Panc1 (cell line): Measurements from ENCODE around the gene GLIPR1L2. TPM values are rescaled to one million over a fixed set of nuclear protein-coding genes. Genes with fewer than 3 reads are reported as not detected.

Experiments
- ATAC-seq: fragments of 200-7000 bp; cut with Tn5 transposase; 2 replicates; pipeline ENCODE4 v1.9.1; 2020; ENCODE audit warnings: mild to moderate bottlenecking, moderate library complexity
- BruUV-seq: library from RNA; stranded (reverse); fragments of 400-500 nt; replicated peaks from 2 replicates; lab custom pipeline; 2021; lab: Mats Ljungman, UMichigan
- CTCF ChIA-PET: fragments of 300-600 bp; sonication (Branson Sonifier 250); formaldehyde crosslinking; loops from one replicate; lab custom pipeline; 2022; ENCODE audit warnings: antibody characterized with exemption; lab: Charles Lee
- POLR2A ChIA-PET: fragments of 300-600 bp; sonication (Branson Sonifier 250); formaldehyde crosslinking; loops from one replicate; lab custom pipeline; 2022; ENCODE audit warnings: antibody characterized with exemption; lab: Charles Lee
- DNase-seq: peaks from one replicate; pipeline ENCODE4 v3.0.0-alpha.2; 2010; ENCODE audit warnings: low read depth, low spot score
- H3K27ac ChIP-seq: 2 replicates; pipeline ENCODE4 v1.5.1; 2011; ENCODE audit warnings: mild to moderate bottlenecking, low read length, inconsistent platforms
- H3K27me3 ChIP-seq: fragments of 200-500 bp; sonication (Bioruptor generic); 2 replicates; pipeline ENCODE4 v1.6.0; 2014; ENCODE audit warnings: low read length, inconsistent platforms; ENCODE audit not compliant: control insufficient read depth, insufficient read depth
- H3K36me3 ChIP-seq: fragments of 200-500 bp; sonication (Bioruptor generic); 2 replicates; pipeline ENCODE4 v1.5.1; 2014; ENCODE audit warnings: inconsistent platforms, mild to moderate bottlenecking, low read length, moderate library complexity; ENCODE audit not compliant: control insufficient read depth, insufficient read depth
- H3K4me1 ChIP-seq: 2 replicates; pipeline ENCODE4 v1.5.1; 2011; ENCODE audit warnings: inconsistent platforms, mild to moderate bottlenecking, low read length, moderate library complexity; ENCODE audit not compliant: control insufficient read depth, insufficient read depth
- H3K4me3 ChIP-seq, 2 experiments: 2 replicates each; pipeline ENCODE4 v1.5.1; 2011 to 2012; ENCODE audit warnings: low read depth in 2 of 2, low read length in 2 of 2, mild to moderate bottlenecking in 2 of 2, inconsistent platforms in 1 of 2, moderate library complexity in 1 of 2
- H3K9me3 ChIP-seq: fragments of 200-500 bp; sonication (Bioruptor generic); 2 replicates; pipeline ENCODE4 v1.5.1; 2014; ENCODE audit warnings: low read depth, mild to moderate bottlenecking, inconsistent platforms, low read length, moderate library complexity; ENCODE audit not compliant: control insufficient read depth, insufficient read depth
- CTCF ChIP-seq: fragments of 450-650 bp; IDR thresholded peaks from 2 replicates; pipeline ENCODE4 v1.5.1; 2017; ENCODE audit warnings: mild to moderate bottlenecking
- POLR2AphosphoS5 ChIP-seq: IDR thresholded peaks from 2 replicates; pipeline ENCODE4 v1.6.1; 2012; ENCODE audit warnings: mild to moderate bottlenecking, low read depth, low read length, moderate library complexity
- REST ChIP-seq, 2 experiments: IDR thresholded peaks; 2 replicates each; pipeline ENCODE4 v1.6.1; 2011 to 2012; ENCODE audit warnings: low read depth in 2 of 2, control low read depth in 1 of 2, low read length in 1 of 2, mild to moderate bottlenecking in 1 of 2, moderate library complexity in 1 of 2; ENCODE audit not compliant: insufficient read depth in 1 of 2
- SIN3A ChIP-seq: IDR thresholded peaks from 2 replicates; pipeline ENCODE4 v1.6.1; 2012; ENCODE audit warnings: low read depth, mild to moderate bottlenecking, low read length, moderate library complexity, borderline replicate concordance; ENCODE audit not compliant: insufficient read depth
- TCF7L2 ChIP-seq: IDR thresholded peaks from 2 replicates; pipeline ENCODE4 v1.6.1; 2011; ENCODE audit warnings: mild to moderate bottlenecking, low read depth, low read length, inconsistent platforms
- in situ Hi-C: cut with HindIII; loops from 2 replicates; pipeline ENCODE4 v1.10.0; 2016; ENCODE audit warnings: low sequenced_read_pairs, low pct_unique_long_range_greater_than_20kb
- intact Hi-C: fragments of 100-400 bp; cut with micrococcal nuclease; formaldehyde crosslinking; loops from one replicate; pipeline ENCODE4 v1.10.0; 2022; ENCODE audit not compliant: unreplicated experiment
- total RNA-seq: library from RNA; stranded (reverse); gene quantifications from one replicate; pipeline ENCODE4 v1.2.1, GENCODE V29; 2021; ENCODE audit not compliant: unreplicated experiment

The GLIPR1L2 gene
- total RNA-seq, 1 experiment from 2014 or later, result 0.72 TPM

DNA sequence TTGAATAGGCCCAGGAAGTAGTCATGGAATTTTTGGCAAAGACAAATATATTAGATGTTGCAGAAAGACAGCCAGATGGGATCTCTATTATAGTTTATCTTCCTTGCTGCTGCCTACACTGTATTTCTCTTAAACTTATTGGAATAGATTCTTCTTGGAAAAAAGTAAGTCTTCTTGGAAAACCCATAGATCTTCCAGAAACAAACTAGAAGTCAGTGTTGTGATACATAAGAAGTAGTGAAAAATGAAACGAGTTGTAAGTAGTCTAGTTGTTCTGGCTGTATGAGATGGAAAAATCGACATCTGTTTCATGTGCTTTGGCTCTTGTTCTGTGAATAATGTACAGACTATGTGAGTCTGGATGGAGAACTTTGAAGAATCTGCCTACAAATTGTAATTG, 29.0 kb downstream of the GLIPR1L2 start:
- CTCF ChIA-PET, result no interaction called here
- no TSS peak for BruUV-seq
- in situ Hi-C loops, result no loop called here

DNA sequence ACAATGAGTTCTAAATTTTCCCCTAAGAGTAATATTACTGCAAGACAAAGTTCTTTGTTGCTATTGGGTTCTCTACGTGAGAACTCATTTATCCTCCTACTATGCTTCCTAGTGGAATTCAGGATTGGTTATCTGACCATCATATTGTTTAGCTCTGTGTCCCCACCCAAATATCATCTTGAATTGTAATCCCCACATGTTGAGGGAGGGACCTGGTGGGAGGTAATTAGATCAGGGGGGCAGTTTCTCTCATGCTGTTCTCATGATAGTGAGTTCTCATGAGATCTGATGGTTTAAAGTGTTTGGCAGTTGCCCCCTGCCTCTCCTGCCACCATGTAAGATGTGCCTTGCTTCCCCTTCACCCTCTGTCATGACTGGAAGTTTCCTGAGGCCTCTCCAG, 36.6 kb downstream of the GLIPR1L2 start:
- no peaks in the 10 kb centered on the region for H3K36me3 ChIP-seq
- CTCF ChIA-PET, result no interaction called here
- no peak overlapping the region for H3K4me3 ChIP-seq
- H3K27ac ChIP-seq, result no peak overlapping the region
- DNase-seq (no peak), ATAC-seq (no peak)
- H3K4me1 ChIP-seq, result no peaks in the 10 kb centered on the region
- in situ Hi-C loops (no loop called here), intact Hi-C loops (no loop called here)
- H3K9me3 ChIP-seq, result peaks cover 27% of the 10 kb centered on the region
- no TSS peak for BruUV-seq
- H3K27me3 ChIP-seq, result no peaks in the 10 kb centered on the region
- no peak for TF ChIP-seq CTCF
- no peak for TF ChIP-seq REST (IDR thresholded peaks at IDR 0.05; ENCODE audit: insufficient read depth in 1 of 2, low read depth in 2 of 2, low read length in 1 of 2)
- no peak for TF ChIP-seq POLR2AphosphoS5
- TF ChIP-seq TCF7L2, result no peak
- no peak for TF ChIP-seq SIN3A
- POLR2A ChIA-PET, result no interaction called here

More for the DNA sequence above, 29.0 kb downstream of the GLIPR1L2 start:
- H3K27ac ChIP-seq, result no peak overlapping the region
- no peaks in the 10 kb centered on the region for H3K36me3 ChIP-seq
- H3K4me1 ChIP-seq, result no peaks in the 10 kb centered on the region
- ATAC-seq (no peak), DNase-seq (no peak)
- no peak overlapping the region for H3K4me3 ChIP-seq
- intact Hi-C loops, result no loop called here
- POLR2A ChIA-PET, result no interaction called here
- 0 out of 2 replicates have a peak, but pooled peaks cover under 1% of the 10 kb centered on the region for H3K9me3 ChIP-seq
- TF ChIP-seq TCF7L2 (no peak), POLR2AphosphoS5 (no peak), REST (IDR thresholded peaks at IDR 0.05; ENCODE audit: insufficient read depth in 1 of 2, low read depth in 2 of 2, low read length in 1 of 2) (no peak), SIN3A (no peak), CTCF (no peak)
- no peaks in the 10 kb centered on the region for H3K27me3 ChIP-seq
